Stimulated activated CD8-positive, alpha-beta memory T cell treated with anti-CD3 and anti-CD28 coated beads, Interleukin-12 subunit alpha, Interleukin-12 subunit beta, amount 100 ng/mL, for 24 hours (primary cell): ENCODE data around the gene PIP4K2A.

ENCODE experiments used
- DNase-seq: peaks from one replicate; pipeline ENCODE4 v3.0.0-alpha.2; 2020; ENCODE audit errors: extremely low read depth

The PIP4K2A gene

DNA sequence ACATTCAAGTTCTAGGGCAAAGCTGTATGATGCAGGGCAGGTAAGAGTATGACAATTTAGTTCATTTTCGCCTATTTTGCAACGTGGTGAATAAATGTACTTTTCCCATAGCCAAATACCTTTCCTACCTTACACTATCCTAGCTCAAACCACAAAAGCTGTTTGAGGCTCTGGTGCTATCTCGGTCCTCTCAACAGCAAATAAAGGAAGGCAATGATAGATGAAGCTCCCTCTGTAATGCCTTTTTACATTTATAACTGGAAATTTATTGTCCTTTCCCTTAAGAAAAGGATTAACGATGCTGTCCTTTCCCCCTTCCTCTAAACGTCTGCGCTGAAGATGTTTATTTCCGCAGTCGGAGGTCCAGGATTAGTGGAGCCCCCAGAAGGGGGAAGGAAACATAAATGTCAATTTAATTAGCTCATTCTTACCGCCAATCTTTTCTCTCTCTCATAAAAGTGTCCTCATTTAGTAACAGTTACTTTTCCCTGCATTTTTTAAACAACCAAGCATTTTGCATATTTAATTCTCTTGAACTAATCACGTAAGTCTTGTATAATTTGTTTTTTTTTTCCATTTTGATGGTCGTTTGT lies 114.6 kb downstream of the PIP4K2A start:
- DNase-seq: no peak

DNA sequence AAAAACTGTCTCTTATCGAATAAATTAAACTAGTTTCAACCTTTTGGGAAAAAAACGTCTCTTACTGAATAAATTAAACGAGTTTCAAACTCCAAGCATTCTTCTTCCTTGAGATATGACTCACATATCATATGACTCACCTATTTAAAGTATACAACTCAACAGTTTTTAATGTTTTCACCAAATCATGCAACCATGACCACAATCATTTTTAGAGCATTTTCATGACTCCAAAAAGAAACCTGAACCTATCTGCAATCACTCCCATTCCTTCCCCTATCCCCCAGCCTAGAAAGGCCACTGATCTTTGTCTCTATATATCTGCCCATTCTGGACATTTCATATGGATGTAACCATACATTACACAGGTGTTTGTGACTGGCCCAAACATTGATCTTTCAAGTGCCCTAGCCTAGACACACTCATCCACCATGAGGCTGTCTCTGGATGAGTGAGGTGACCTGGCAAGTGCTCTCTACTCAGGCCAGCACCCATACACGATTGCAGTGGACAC lies 115.3 kb downstream of the PIP4K2A start:
- DNase-seq: no peak

DNA sequence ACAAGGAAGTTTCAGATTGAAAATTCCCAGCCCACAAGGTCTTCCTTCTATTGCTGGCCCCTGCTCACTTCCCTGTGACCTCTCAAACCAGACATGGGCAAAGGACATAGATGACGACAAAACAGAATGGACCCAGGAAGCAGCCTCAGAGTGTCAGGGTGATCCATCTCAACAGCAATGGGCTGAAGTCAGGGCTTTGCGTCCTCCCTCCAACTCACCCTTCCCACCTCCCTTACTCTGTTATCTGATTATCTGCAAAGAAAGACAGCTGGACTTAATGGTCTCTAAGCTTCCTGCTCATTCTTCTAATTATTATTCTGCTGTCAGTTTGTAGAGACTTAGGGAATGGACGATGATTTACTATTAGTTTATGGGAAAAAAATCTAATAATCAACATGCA lies 115.9 kb downstream of the PIP4K2A start:
- DNase-seq: no peak

DNA sequence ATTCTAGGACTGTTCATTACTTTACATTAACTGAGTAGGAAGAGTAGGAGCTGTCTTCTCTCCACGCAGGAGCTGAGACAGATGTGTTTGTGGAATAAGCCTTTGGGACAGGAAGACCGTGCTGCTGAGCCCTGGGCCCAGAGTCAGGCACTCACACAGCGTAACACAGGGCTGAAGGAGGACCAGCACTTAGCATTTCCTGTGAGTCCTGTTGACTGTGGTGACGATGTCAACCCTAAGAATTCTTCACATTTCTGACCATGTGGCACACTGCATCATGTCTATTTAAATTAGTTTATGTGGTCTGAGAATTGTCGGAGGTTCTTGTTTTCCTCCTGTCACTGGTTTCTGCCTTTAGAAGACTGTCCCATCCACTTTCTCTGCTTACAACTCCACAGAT lies 117.2 kb downstream of the PIP4K2A start:
- DNase-seq: no peak

DNA sequence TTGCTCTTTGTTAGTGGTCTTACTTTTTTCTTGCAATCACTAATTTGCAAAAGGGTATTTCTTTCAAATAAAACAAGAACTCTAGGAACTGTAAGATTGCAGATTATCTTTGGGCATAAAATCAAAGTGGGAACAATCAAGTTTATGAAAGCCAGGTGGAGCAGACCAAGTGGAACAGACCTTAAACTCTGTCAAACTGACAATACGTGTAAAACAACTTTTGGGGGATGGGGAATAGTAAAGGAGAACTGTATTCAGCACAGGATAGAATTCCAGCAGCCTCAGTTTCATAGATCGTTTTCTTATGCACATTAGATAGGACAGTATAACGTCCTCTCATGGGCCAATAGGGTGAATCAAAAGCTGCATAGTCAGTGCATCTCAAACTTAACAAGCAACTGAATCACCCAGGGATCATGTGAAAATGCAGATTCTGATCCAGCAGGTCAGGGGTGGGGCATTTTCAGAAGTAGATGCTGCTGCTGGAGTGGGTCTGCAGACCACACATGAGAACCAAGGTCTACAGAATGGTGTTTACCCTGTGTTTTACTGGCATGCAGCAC lies 120.7 kb downstream of the PIP4K2A start:
- DNase-seq: no peak

DNA sequence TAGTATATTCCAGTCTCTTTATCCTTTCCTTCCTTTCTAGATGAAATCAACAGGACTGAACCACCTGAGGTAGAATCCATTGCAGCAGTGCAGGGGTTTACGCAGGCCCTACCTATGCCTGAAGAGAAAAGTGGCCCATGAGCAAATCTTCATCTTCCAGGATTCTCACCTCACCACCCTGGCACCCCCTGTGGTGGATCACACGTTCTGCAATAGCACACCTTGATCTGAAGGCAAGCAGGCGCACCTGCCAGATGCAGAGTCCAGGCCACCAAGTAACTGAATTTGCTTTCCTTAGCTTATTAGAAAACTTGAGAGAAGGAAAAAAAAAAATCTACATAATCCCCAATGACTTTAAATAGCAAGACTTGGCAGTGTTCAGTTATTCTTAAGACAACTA lies 121.4 kb downstream of the PIP4K2A start:
- DNase-seq: no peak

DNA sequence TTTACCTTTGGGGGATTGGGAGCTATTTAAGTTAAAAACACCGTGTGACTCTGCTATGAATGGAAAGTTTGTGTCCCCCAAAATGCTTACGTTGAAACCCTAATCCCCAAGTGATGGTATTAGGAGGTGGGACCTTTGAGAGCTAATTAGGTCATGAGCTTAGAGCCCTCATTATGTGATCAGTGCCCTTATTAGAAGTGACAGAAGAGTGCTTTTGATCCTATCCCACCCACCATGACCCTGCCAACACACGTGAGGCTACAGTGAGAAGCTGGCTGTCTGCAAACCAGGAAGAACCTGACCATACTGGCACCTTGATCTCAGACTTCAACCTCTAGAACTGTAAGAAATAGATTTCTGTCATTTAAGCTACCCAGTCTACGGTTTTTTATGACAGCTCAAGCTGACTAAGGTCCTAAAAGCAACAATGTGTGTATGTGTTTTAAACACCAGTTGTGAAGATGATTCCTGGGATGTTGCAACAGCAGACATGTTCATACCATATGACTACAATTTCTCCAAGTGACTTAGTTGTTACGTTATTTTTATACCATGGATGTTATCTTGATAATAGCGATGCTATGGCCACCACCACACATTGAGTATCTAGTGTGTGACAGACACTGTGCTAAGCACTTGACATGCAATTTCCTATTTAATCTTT lies 124.4 kb downstream of the PIP4K2A start:
- DNase-seq: no peak

DNA sequence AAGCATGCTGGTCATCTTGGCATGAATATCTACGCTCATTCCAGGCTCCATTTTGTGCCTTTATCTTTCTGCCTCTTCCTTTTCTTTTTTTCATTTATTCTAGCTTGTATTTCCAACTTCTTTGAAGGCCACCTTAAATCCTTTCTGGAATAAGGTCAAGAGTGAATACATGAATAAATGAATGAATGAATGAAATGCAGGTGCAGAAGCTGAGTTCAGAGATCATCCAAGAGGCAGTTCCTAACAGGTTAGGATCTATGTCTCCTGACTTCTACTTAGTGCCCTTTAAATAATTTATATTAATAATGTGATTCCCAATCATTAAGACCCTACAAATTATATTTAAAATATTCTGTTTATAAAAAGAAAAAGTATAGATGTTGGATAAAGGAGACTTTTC lies 125.9 kb downstream of the PIP4K2A start:
- no peak for DNase-seq

DNA sequence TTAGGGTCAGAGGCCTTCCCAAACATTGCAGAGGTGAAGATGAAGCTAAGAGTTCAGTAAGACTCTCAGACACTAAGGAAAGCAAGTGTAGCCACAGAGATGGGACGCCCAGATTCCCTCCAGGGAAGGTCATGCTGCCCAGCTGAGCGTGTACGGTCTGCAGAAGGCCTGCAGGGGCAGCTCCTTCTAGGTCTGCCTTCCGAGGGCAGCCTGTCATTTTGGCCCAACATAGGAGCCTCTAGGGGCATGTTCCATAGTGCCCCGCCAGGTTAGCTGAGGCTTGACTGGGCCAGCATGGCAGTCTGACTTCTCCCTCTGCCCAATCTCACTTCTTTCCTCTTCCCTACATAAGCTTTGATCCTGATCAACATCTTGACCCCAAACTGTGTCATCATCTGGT lies 130.7 kb downstream of the PIP4K2A start:
- DNase-seq: no peak

DNA sequence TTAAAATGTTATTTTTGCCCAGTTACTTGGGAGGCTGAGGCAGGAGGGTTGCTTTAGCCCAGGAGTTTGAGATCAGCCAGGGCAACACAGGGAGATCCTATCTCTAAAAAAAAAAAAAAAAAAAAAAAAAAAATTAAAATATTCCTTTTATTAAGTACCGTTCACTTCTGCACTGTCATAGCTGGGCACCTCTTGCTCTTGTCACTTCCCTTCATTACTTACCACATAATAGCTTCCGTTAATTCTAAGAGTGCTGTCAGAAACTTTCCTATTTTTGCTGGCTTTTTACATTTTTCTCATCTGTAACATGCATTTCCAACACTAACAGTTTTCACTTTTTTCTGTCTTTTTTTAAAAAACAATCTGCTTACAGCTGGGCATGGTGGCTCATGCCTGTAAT lies 132.9 kb downstream of the PIP4K2A start:
- DNase-seq: no peak

DNA sequence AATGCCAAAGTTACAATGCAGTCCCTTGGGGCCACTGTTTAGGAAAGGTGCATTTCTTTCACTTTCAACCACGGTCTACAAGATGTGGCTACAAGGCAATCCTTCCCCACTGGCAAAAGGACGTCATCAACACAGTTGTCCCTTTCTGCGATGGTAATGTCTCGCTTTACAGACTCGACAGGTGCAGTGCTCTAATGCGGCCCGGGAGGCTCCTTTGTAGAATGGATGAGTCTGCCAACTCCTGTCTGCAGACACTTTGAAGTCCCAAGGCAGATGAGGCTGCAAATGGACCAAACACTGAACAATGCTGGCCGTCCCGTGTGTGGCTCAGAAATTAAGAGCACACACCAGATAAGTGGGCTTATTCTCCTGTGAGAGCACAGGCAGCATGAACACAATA lies 133.7 kb downstream of the PIP4K2A start:
- no peak for DNase-seq

DNA sequence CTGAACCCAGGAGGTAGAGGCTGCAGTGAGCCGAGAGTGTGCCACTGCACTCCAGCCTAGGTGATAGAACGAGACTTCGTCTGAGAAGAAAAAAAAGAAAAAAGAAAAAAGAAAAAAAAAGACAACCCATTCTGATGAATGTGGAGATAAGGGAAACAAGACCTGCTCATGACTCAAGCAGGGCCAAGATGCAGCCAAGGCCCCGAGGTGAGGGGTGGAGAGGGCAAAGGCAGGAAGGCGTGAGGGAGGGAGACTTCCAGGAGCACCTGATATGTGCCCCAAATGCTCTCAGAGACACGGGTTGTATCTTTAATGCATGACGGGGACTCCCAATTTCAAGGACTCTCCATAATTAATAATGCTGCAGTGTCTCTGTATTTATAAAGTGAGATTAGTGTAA lies 134.6 kb downstream of the PIP4K2A start:
- DNase-seq: no peak

DNA sequence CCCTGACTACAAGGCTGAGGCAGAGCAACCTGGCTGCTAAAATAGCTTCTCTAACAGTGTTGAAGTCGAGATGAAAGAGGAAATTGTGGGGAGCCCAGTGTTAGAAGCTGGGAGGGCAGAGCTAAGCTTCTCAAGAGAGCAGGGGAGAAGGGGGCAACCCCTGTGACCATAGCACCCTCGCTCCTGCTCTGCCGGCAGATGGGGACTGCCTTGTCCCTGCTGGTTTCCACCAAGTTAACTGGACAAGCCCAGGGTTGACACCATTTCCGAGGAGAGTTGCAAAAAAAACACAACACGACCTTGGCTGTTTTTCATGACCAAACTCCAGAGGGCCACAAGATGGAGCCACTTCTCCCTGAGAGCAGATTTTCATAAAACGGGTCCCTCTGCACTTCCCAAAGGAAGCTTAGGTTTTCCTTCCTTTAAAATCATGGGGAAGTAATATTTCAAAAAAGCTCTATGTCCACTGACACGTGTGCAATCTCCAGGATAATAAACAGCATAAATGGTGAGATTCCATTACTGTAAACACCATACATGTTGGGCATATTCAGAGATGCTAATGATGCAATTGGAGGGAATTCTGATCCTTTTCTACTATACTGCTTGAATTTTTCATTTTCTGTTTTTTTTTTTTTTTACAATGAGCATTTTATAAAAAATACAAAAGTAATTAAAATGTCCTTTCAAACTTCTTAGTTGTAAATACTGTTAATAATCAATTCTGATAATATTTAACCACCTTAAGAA lies 140.4 kb downstream of the PIP4K2A start:
- DNase-seq: no peak

DNA sequence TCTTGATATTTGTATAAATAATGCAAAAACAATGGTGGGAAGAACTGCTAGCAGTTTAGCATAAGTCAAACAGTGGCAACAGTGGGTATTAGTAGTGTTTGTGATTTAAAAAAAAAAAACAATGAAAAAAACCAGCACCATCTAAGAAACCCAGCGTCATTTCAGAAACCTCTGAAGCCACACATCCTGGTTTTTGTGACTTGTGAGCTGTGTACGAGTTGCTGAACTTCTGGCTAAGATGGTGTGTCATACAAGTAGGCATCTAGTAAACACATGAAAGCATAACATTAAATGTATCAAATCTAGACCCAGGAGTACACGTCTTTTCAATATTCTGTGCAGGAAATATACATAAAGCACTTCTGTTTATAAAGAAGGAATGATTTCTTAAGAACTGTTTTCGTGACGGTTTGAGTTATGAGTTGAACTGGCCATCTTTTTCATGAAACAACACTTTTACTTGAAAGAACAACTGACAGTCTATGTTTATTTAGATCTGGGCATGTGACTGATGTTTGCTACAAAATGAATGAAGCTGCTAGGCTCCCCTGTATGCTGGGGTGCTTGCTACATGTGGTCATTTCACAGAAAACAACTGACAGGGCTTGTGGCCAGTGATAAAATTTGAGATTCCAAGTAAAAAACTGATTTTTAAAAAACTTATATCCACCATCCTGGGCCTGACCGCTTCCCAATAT lies 143.5 kb downstream of the PIP4K2A start:
- DNase-seq: no peak

DNA sequence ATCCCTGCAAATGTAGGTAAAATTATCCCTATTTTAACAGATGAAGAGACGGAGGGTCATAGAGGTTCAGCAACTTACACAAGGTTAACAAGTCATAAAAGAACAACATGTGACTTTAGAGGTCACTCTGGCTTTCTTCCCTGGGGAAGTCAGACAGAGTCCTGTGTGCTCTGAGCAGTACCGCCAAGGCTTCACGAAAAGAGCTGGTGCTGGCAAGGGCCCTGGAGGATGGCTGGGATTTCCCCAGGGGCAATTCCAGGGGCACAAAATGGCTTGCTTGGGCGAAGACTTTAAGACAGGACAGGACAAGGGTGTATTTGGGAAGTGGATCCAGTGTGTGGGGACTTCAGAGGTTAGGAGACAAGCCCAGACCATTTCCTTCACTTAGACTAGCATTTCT lies 144.1 kb downstream of the PIP4K2A start:
- DNase-seq: no peak

DNA sequence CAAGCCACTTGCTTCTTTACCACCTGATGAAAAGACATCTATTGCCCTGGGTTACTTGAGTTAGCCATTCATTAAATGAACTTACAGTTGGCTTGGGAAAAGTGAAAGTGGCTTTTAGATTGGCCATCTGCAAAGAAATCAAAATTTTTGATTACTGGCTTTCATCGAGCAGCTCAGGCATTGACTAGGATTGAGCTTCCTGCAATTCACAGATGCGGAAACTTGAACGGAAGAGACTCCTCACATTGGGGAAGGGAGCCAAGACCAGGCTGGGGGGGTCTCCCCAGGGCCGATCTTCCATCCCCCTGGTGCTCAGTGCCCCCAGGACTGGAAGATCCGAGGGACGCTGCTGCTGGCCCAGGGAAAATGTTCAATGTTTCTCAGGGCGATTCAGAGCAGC lies 145.4 kb downstream of the PIP4K2A start:
- DNase-seq: no peak

DNA sequence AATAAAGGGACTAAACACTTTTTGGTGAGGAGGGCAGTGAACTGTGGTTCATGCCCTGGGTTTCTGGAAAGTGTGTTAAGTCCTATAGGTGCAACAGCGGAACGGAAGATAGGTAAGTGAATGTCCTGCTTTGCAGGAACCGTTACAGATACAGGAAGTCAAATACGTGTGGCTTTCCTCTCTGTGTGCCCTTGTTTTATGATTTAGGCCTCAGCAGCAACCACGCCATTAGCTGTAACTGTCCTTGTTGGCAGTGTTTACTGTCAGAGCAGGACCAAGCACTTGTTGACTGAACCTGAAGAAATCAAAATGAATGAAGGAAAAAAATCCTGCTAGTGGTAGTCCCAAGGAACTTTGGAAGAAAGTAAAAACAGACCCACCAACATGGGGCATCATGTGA lies 150.3 kb downstream of the PIP4K2A start:
- no peak for DNase-seq

DNA sequence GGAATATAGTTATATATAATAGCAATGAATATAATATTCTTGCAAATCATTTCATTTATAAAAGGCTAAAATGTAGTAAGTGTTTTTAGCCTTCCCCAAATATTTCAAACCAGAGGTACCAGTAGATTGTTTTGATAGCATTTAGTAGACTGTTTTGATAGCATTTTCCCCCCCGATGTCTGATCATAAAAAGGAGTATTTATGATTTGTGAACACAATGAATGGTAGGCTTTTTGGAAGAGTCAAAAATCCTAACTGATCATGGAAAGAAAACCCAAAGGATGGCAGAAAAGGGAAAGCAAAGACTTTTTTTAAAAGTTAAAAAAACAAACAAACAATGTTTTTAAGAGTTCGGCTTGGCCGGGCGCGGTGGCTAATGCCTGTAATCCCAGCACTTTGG lies 152.5 kb downstream of the PIP4K2A start:
- DNase-seq: no peak

DNA sequence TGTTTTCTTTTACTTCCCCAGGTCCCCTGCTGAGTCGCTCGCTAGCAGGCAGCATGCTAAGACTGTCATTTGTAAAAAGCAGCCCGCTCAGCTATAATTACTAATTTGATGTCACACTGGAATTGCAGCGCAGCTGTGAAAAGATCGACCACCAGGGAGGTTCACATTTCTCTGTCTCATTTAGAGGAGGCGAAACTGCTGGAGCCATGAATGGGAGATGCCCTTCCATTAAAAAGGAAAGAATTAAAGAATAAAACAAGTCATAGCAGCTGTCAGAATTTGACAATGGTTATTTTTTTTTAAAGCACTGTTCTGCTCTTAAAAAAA lies 153.5 kb downstream of the PIP4K2A start:
- no peak for DNase-seq

DNA sequence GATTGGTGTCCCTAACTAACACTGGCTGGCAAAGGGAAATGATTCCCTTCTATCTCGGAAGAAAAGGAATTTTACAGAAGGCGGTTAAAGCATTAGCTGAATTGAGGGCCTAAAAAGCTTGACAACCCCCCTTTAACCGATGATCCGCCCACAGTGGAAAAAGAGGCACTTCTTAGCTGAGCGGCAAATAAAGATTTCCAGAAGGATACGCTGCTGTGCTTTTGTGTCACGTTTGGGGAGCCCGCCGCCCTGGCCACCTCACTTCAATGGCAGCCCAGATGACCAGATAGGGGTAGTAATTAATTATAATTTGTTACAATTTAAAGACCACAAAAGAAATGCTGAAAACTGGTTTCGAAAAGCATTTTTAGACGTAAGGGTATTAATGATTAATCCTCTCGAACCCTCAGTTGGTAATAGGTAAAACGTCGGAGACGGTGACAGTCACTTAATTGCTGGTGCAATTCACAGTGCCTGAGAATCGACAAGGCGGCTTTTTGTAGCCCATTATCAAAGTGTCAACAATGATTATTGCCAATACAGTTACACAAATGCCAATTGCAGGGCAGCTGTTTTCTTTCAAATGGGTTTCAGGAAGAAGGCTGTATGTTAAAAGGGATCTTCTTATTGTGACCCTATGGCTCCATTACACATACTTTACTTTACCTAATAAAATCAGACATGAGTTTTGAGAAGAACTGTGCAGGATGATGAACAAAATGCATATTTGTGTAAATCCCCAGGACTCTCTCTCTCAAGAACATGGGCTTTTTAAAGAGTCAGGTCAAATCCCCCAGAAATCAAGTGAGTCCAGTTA lies 154.1 kb downstream of the PIP4K2A start:
- no peak for DNase-seq

DNA sequence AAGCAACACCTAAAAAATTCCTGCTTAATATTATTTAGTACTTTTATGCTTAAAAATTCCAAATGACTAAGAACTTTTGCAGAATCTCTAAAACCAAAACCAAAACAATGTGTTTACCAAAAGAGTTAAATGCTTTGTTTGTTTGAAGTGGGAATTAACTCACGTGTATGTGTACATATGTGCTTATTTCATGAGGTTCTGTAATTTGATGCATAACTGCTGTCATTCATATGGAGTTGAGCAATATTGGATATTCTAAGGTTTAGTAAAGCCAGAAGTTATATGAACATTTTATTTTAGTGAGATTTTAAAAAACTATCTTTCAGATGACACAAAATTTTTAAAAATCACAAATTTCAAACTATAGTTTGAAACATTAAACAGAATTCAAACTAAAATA lies 157.1 kb downstream of the PIP4K2A start:
- DNase-seq: no peak
